ENCODE data around the gene ASCL4. TPM values are rescaled to one million over a fixed set of nuclear protein-coding genes. Genes with fewer than 3 reads are reported as not detected.

Gene ASCL4
- total RNA-seq, 1 experiment from 2014 or later, result not detected

GRCh38 chr12:107783406-107784376, 9.2 kb downstream of the ASCL4 start:
- TF ChIP-seq CTCF (IDR thresholded peaks at IDR 0.05) (no peak), REST (IDR thresholded peaks at IDR 0.05; ENCODE audit: insufficient read depth in 1 of 2, low read depth in 2 of 2, low read length in 1 of 2) (no peak), TCF7L2 (IDR thresholded peaks at IDR 0.05; ENCODE audit: low read depth, low read length) (no peak), SIN3A (IDR thresholded peaks at IDR 0.05; ENCODE audit: borderline replicate concordance, insufficient read depth, low read depth, low read length) (no peak), POLR2AphosphoS5 (IDR thresholded peaks at IDR 0.05; ENCODE audit: low read depth, low read length) (no peak)
- no TSS peak for BruUV-seq (replicated peaks)
- Histone ChIP-seq H3K27ac (ENCODE audit: low read length) (no peak overlapping the region), H3K27me3 (ENCODE audit: control insufficient read depth, insufficient read depth, low read length) (peaks cover 5% of the 10 kb centered on the region; the same call in 1 of the 2 replicates), H3K4me3 (ENCODE audit: low read depth in 2 of 2, low read length in 2 of 2) (no peak overlapping the region), H3K9me3 (ENCODE audit: control insufficient read depth, insufficient read depth, low read depth, low read length) (no peaks in the 10 kb centered on the region), H3K36me3 (ENCODE audit: control insufficient read depth, insufficient read depth, low read length) (no peaks in the 10 kb centered on the region), H3K4me1 (ENCODE audit: control insufficient read depth, insufficient read depth, low read length) (no peaks in the 10 kb centered on the region)
- ChIA-PET POLR2A (no interaction called here), CTCF (no interaction called here)
- intact Hi-C loops (cut with micrococcal nuclease; ENCODE audit: unreplicated experiment) (no loop called here), in situ Hi-C loops (cut with HindIII; ENCODE audit: low pct_unique_long_range_greater_than_20kb, low sequenced_read_pairs) (no loop called here)
- DNase-seq (ENCODE audit: low read depth, low spot score) (no peak), ATAC-seq (no peak)

GRCh38 chr12:107788281-107788680, 13.8 kb downstream of the ASCL4 start:
- in situ Hi-C loops (cut with HindIII; ENCODE audit: low pct_unique_long_range_greater_than_20kb, low sequenced_read_pairs), result no loop called here
- BruUV-seq (replicated peaks), result no TSS peak
- intact Hi-C loops (cut with micrococcal nuclease; ENCODE audit: unreplicated experiment), result no loop called here
- no peak for ATAC-seq
- H3K4me1 ChIP-seq (ENCODE audit: control insufficient read depth, insufficient read depth, low read length), result no peaks in the 10 kb centered on the region
- H3K9me3 ChIP-seq (ENCODE audit: control insufficient read depth, insufficient read depth, low read depth, low read length), result peaks cover 3% of the 10 kb centered on the region; the same call in 1 of the 2 replicates
- TF ChIP-seq REST (IDR thresholded peaks at IDR 0.05; ENCODE audit: insufficient read depth in 1 of 2, low read depth in 2 of 2, low read length in 1 of 2) (no peak), TCF7L2 (IDR thresholded peaks at IDR 0.05; ENCODE audit: low read depth, low read length) (no peak), CTCF (IDR thresholded peaks at IDR 0.05) (no peak), SIN3A (IDR thresholded peaks at IDR 0.05; ENCODE audit: borderline replicate concordance, insufficient read depth, low read depth, low read length) (no peak), POLR2AphosphoS5 (IDR thresholded peaks at IDR 0.05; ENCODE audit: low read depth, low read length) (no peak)
- H3K4me3 ChIP-seq (ENCODE audit: low read depth in 2 of 2, low read length in 2 of 2), result no peak overlapping the region
- H3K36me3 ChIP-seq (ENCODE audit: control insufficient read depth, insufficient read depth, low read length), result no peaks in the 10 kb centered on the region
- no peak for DNase-seq (ENCODE audit: low read depth, low spot score)
- no peak overlapping the region for H3K27ac ChIP-seq (ENCODE audit: low read length)
- ChIA-PET CTCF (no interaction called here), POLR2A (no interaction called here)
- peaks cover 3% of the 10 kb centered on the region; the same call in 1 of the 2 replicates for H3K27me3 ChIP-seq (ENCODE audit: control insufficient read depth, insufficient read depth, low read length)
